Measurements from ENCODE around the gene NAV2. TPM values are rescaled to one million over a fixed set of nuclear protein-coding genes. Genes with fewer than 3 reads are reported as not detected.

Gene NAV2
- total RNA-seq, 1 experiment from 2014 or later = 2.1 TPM

- ChIA-PET CTCF (interaction anchor here (2.6 kb wide), 1 partner anchor 174 kb away, joined by 14 read pairs; no protein-coding TSS in a partner anchor), RAD21 (ENCODE audit: low non-redundant PET in 1 of 2, low total read pairs in 2 of 2, uncharacterized antibody in 2 of 2, unreplicated experiment in 2 of 2) (no interaction called here), POLR2A (no interaction called here)
- H3K36me3 ChIP-seq (ENCODE audit: control insufficient read depth in 1 of 2, insufficient read depth in 2 of 2, low read length in 2 of 2) = no peaks in the 10 kb centered on the region
- no peaks in the 10 kb centered on the region for H3K9me3 ChIP-seq (ENCODE audit: control insufficient read depth in 1 of 2, insufficient read depth in 1 of 2, low read depth in 1 of 2, low read length in 2 of 2)
- H3K4me1 ChIP-seq (ENCODE audit: control insufficient read depth in 1 of 2, insufficient read depth in 2 of 2, low read length in 2 of 2) = no peaks in the 10 kb centered on the region
- H3K79me2 ChIP-seq (ENCODE audit: insufficient read depth, low read length) = no peaks in the 10 kb centered on the region
- no peaks in the 10 kb centered on the region for H3K27me3 ChIP-seq (ENCODE audit: insufficient read depth, low read length)
- H3K4me3 ChIP-seq (replicated peaks in 1 of 2; ENCODE audit: low read depth in 1 of 2, low read length in 2 of 2) = no peak overlapping the region
- no peaks in the 10 kb centered on the region for H3K9me2 ChIP-seq (ENCODE audit: insufficient read depth)
- DNase-seq (ENCODE audit: low read depth, low spot score) = no peak
- intact Hi-C loops (cut with micrococcal nuclease) = no loop called here
- BruUV-seq (replicated peaks) = no TSS peak
- no peak overlapping the region for H3K27ac ChIP-seq (ENCODE audit: low read depth, low read length)
- no peak for ATAC-seq
- H4K20me1 ChIP-seq (ENCODE audit: insufficient read depth) = no peaks in the 10 kb centered on the region
- TF ChIP-seq TCF7L2 (IDR thresholded peaks at IDR 0.05; ENCODE audit: borderline replicate concordance, extremely low read depth, insufficient read depth, insufficient read length) = no peak
- TF ChIP-seq EZH2phosphoT487 (IDR thresholded peaks at IDR 0.05; ENCODE audit: borderline replicate concordance) = no peak
- no peak for TF ChIP-seq MAX (IDR thresholded peaks at IDR 0.05)
- TF ChIP-seq SP1 (IDR thresholded peaks at IDR 0.05; ENCODE audit: low read depth) = no peak
- TF ChIP-seq POLR2A (IDR thresholded peaks at IDR 0.05; ENCODE audit: borderline replicate concordance, extremely low read depth, insufficient read depth, insufficient read length) = no peak
- TF ChIP-seq EZH2 (IDR thresholded peaks at IDR 0.05) = no peak
- TF ChIP-seq CEBPB (IDR thresholded peaks at IDR 0.05; ENCODE audit: low read depth) = no peak
- no peak for TF ChIP-seq REST (IDR thresholded peaks at IDR 0.05; ENCODE audit: low read depth)
- TF ChIP-seq ELF1 (IDR thresholded peaks at IDR 0.05; ENCODE audit: borderline replicate concordance, low read depth) = no peak
- no peak for TF ChIP-seq FOSL1 (IDR thresholded peaks at IDR 0.05; ENCODE audit: low read depth)
- TF ChIP-seq SIN3A (IDR thresholded peaks at IDR 0.05; ENCODE audit: low read depth) = no peak
- no peak for TF ChIP-seq RAD21 (IDR thresholded peaks at IDR 0.05; ENCODE audit: low read depth)
- TF ChIP-seq ZNF274 (IDR thresholded peaks at IDR 0.05; ENCODE audit: low read depth, low read length) = no peak
- no peak for TF ChIP-seq ZFX (IDR thresholded peaks at IDR 0.05)
- TF ChIP-seq ATF3 (IDR thresholded peaks at IDR 0.05) = no peak
- no peak for TF ChIP-seq JUND (IDR thresholded peaks at IDR 0.05)
- no peak for TF ChIP-seq CBX3 (IDR thresholded peaks at IDR 0.05; ENCODE audit: low read depth)
- H3K4me2 ChIP-seq (ENCODE audit: low read length) = no peak overlapping the region
- no peak overlapping the region for H2AFZ ChIP-seq (ENCODE audit: low read depth, low read length, poor library complexity, severe bottlenecking)
- no peak overlapping the region for H3K9ac ChIP-seq (ENCODE audit: low read length)
Observed at GRCh38 chr11:19737575-19737974, 24.9 kb downstream of the NAV2 start.

Measured in HCT116 (cell line).